GM23338 (cell line): ENCODE data around the gene FAM120A. TPM values are rescaled to one million over a fixed set of nuclear protein-coding genes. Genes with fewer than 3 reads are reported as not detected.

Experiments used
- ATAC-seq: fragments of 200-7000 bp; cut with Tn5 transposase; 3 replicates; pipeline ENCODE4 v1.9.1; 2020
- DNase-seq: peaks from one replicate; pipeline ENCODE4 v3.0.0-alpha.2; 2015; ENCODE audit warnings: low spot score
- H2AFZ ChIP-seq: fragments of 200-600 bp; sonication (generic); 2 replicates; pipeline ENCODE4 v1.8.0; 2016; ENCODE audit warnings: antibody characterized with exemption, mild to moderate bottlenecking, moderate library complexity
- H3F3A ChIP-seq: fragments of 200-600 bp; sonication (generic); replicated peaks from 2 replicates; pipeline ENCODE4 v1.8.0; 2017; ENCODE audit warnings: antibody characterized with exemption, mixed run types, low read depth
- H3K27ac ChIP-seq: fragments of 200-600 bp; sonication (generic); 2 replicates; pipeline ENCODE4 v1.6.1; 2016; ENCODE audit warnings: low read depth
- H3K27me3 ChIP-seq: fragments of 200-600 bp; sonication (generic); 2 replicates; pipeline ENCODE4 v1.8.0; 2016; ENCODE audit warnings: mild to moderate bottlenecking, mixed run types, moderate library complexity; ENCODE audit not compliant: insufficient read depth
- H3K36me3 ChIP-seq: fragments of 200-600 bp; sonication (generic); 2 replicates; pipeline ENCODE4 v1.8.0; 2016; ENCODE audit warnings: mild to moderate bottlenecking; ENCODE audit not compliant: insufficient read depth
- H3K4me1 ChIP-seq: fragments of 200-600 bp; sonication (generic); 2 replicates; pipeline ENCODE4 v1.8.0; 2016; ENCODE audit warnings: mild to moderate bottlenecking, moderate library complexity; ENCODE audit not compliant: insufficient read depth
- H3K4me2 ChIP-seq: fragments of 200-600 bp; sonication (generic); 2 replicates; pipeline ENCODE4 v1.7.1; 2017; ENCODE audit warnings: mixed run types
- H3K4me3 ChIP-seq: fragments of 200-600 bp; sonication (generic); 2 replicates; pipeline ENCODE4 v1.6.1; 2016; ENCODE audit warnings: mixed run types
- H3K79me2 ChIP-seq: fragments of 200-600 bp; sonication (generic); replicated peaks from 2 replicates; pipeline ENCODE4 v1.8.0; 2017; ENCODE audit warnings: mild to moderate bottlenecking; ENCODE audit not compliant: insufficient read depth
- H3K9me2 ChIP-seq: fragments of 200-600 bp; sonication (generic); 2 replicates; pipeline ENCODE4 v1.8.0; 2017; ENCODE audit not compliant: insufficient read depth
- H4K20me1 ChIP-seq: fragments of 200-600 bp; sonication (generic); replicated peaks from 2 replicates; pipeline ENCODE4 v1.8.0; 2017; ENCODE audit warnings: mild to moderate bottlenecking; ENCODE audit not compliant: insufficient read depth
- H3K27ac Mint-ChIP-seq: 2 replicates; pipeline ENCODE4 v1.8.0; 2020; ENCODE audit warnings: inconsistent platforms, mild to moderate bottlenecking, moderate library complexity, mixed read lengths
- H3K27me3 Mint-ChIP-seq: 3 replicates; pipeline ENCODE4 v1.8.0; 2022; ENCODE audit warnings: low read depth, mild to moderate bottlenecking, moderate library complexity, mixed read lengths, inconsistent platforms; ENCODE audit not compliant: insufficient read depth, poor library complexity
- H3K36me3 Mint-ChIP-seq: 3 replicates; pipeline ENCODE4 v1.8.0; 2021; ENCODE audit warnings: low read depth, mild to moderate bottlenecking, inconsistent platforms, moderate library complexity, mixed read lengths
- H3K4me1 Mint-ChIP-seq: 3 replicates; pipeline ENCODE4 v1.8.0; 2020; ENCODE audit warnings: mild to moderate bottlenecking, inconsistent platforms, mixed read lengths
- H3K4me3 Mint-ChIP-seq: 3 replicates; pipeline ENCODE4 v1.8.0; 2021; ENCODE audit warnings: moderate library complexity, mild to moderate bottlenecking, inconsistent platforms, mixed read lengths
- H3K9me3 Mint-ChIP-seq: 3 replicates; pipeline ENCODE4 v1.8.0; 2020; ENCODE audit warnings: moderate library complexity, mild to moderate bottlenecking, inconsistent platforms, mixed read lengths
- CREB1 ChIP-seq: fragments of 250-450 bp; sonication (Bioruptor Pico); IDR thresholded peaks from 2 replicates; pipeline ENCODE4 v1.5.0; 2020; ENCODE audit warnings: low read depth, mild to moderate bottlenecking, moderate library complexity
- EZH2 ChIP-seq: fragments of 200-600 bp; sonication (generic); IDR thresholded peaks from one replicate; pipeline ENCODE4 v1.8.0; 2017; ENCODE audit warnings: antibody characterized with exemption, mild to moderate bottlenecking, low read depth; ENCODE audit not compliant: unreplicated experiment
- EZH2phosphoT487 ChIP-seq: fragments of 200-600 bp; sonication (generic); IDR thresholded peaks from one replicate; pipeline ENCODE4 v1.8.1; 2018; ENCODE audit warnings: antibody characterized with exemption; ENCODE audit not compliant: unreplicated experiment
- JUNB ChIP-seq: IDR thresholded peaks from one replicate; pipeline ENCODE4 v1.6.1; 2016; ENCODE audit warnings: antibody characterized with exemption; ENCODE audit not compliant: unreplicated experiment
- NANOG ChIP-seq: IDR thresholded peaks from 2 replicates; pipeline ENCODE4 v1.6.1; 2016; ENCODE audit warnings: antibody characterized with exemption, borderline replicate concordance
- POLR2AphosphoS5 ChIP-seq: IDR thresholded peaks from 2 replicates; pipeline ENCODE4 v1.6.1; 2016; ENCODE audit warnings: antibody characterized with exemption, low read depth
- STAT1 ChIP-seq: IDR thresholded peaks from one replicate; pipeline ENCODE4 v1.6.1; 2016; ENCODE audit warnings: antibody characterized with exemption; ENCODE audit not compliant: unreplicated experiment
- ZNF114 ChIP-seq: fragments of 250-450 bp; sonication (Bioruptor Pico); IDR thresholded peaks from 2 replicates; pipeline ENCODE4 v1.5.0; 2020; ENCODE audit warnings: mild to moderate bottlenecking, moderate library complexity
- polyA plus RNA-seq: library from polyadenylated mRNA; unstranded; fragments of >200 nt; fragmentation: Nextera tagmentation; extraction: Ambion mirVana; gene quantifications from 2 replicates; pipeline ENCODE4 v1.2.1, GENCODE V29; 2016
- total RNA-seq: library from RNA; depleted of rRNA; stranded (reverse); fragments of >200 nt; shearing (Covaris generic); gene quantifications from 2 replicates; pipeline ENCODE4 v1.2.3, GENCODE V29; 2014
- TF ChIP-seq, protein P1 (sequence below): IDR thresholded peaks from one replicate; pipeline ENCODE4 v1.6.1; 2018; ENCODE audit warnings: antibody characterized with exemption; ENCODE audit not compliant: unreplicated experiment
- TF ChIP-seq, protein P2 (sequence below): fragments of 250-450 bp; sonication (Bioruptor Pico); IDR thresholded peaks from 2 replicates; pipeline ENCODE4 v1.5.0; 2020; ENCODE audit warnings: mild to moderate bottlenecking, moderate library complexity
- TF ChIP-seq, protein P3 (sequence below), 2 experiments: fragments of 200-600 bp in 1 of 2; sonication (generic) in 1 of 2; conservative IDR thresholded peaks; 2 replicates each; pipeline versions ENCODE4 v1.5.1 to v1.6.1; 2016 to 2017; ENCODE audit warnings: antibody characterized with exemption in 2 of 2, low read depth in 2 of 2, mild to moderate bottlenecking in 2 of 2, moderate library complexity in 1 of 2

FAM120A gene
- total and polyA plus RNA-seq, 2 experiments from 2014 or later = 28.2 to 52.5 TPM

DNA sequence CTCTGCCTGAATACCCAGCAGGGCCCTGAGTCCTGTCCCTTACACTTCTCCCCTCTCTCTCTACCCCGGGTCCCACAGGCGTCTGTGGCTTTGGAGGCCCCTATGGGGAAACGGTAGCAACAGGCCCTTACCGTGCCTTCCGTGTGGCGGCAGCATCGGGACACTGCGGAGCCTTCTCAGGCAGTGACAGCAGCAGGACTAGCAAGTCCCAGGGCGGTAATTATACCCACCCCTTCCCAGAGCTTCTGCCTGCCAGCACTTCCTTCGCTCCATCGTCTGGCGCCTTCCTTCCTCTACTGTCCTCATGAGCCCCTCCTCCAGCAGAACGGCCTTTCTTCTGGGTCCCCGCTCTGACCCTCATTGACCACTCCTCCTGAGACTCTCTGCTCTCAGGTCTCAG lies 107.0 kb downstream of the FAM120A start:
- Histone ChIP-seq H2AFZ (no peak overlapping the region), H3K79me2 (no peaks in the 10 kb centered on the region), H3K9me2 (no peaks in the 10 kb centered on the region), H3K4me1 (peaks cover 11% of the 10 kb centered on the region; the same call in 1 of the 2 replicates), H3F3A (no peaks in the 10 kb centered on the region; the same call in 1 of the 2 replicates), H4K20me1 (peaks cover 6% of the 10 kb centered on the region), H3K36me3 (peaks cover 34% of the 10 kb centered on the region), H3K27me3 (no peaks in the 10 kb centered on the region), H3K27ac (no peak overlapping the region), H3K4me3 (no peak overlapping the region), H3K4me2 (no peak overlapping the region)
- Mint-ChIP-seq H3K36me3 (peaks cover 60% of the 10 kb centered on the region), H3K9me3 (no peaks in the 10 kb centered on the region), H3K4me1 (peaks cover 10% of the 10 kb centered on the region; the same call in 2 of the 3 replicates), H3K4me3 (no peak overlapping the region), H3K27ac (no peak overlapping the region), H3K27me3 (peaks cover 9% of the 10 kb centered on the region)
- TF ChIP-seq POLR2AphosphoS5 (no peak), EZH2 (no peak), NANOG (no peak), EZH2phosphoT487 (no peak), JUNB (no peak), ZNF114 (CRISPR knock-in tag) (no peak), STAT1 (no peak), CREB1 (CRISPR knock-in tag) (no peak)
- TF ChIP-seq, protein P1, sequence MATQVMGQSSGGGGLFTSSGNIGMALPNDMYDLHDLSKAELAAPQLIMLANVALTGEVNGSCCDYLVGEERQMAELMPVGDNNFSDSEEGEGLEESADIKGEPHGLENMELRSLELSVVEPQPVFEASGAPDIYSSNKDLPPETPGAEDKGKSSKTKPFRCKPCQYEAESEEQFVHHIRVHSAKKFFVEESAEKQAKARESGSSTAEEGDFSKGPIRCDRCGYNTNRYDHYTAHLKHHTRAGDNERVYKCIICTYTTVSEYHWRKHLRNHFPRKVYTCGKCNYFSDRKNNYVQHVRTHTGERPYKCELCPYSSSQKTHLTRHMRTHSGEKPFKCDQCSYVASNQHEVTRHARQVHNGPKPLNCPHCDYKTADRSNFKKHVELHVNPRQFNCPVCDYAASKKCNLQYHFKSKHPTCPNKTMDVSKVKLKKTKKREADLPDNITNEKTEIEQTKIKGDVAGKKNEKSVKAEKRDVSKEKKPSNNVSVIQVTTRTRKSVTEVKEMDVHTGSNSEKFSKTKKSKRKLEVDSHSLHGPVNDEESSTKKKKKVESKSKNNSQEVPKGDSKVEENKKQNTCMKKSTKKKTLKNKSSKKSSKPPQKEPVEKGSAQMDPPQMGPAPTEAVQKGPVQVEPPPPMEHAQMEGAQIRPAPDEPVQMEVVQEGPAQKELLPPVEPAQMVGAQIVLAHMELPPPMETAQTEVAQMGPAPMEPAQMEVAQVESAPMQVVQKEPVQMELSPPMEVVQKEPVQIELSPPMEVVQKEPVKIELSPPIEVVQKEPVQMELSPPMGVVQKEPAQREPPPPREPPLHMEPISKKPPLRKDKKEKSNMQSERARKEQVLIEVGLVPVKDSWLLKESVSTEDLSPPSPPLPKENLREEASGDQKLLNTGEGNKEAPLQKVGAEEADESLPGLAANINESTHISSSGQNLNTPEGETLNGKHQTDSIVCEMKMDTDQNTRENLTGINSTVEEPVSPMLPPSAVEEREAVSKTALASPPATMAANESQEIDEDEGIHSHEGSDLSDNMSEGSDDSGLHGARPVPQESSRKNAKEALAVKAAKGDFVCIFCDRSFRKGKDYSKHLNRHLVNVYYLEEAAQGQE = no peak
- TF ChIP-seq, protein P2, sequence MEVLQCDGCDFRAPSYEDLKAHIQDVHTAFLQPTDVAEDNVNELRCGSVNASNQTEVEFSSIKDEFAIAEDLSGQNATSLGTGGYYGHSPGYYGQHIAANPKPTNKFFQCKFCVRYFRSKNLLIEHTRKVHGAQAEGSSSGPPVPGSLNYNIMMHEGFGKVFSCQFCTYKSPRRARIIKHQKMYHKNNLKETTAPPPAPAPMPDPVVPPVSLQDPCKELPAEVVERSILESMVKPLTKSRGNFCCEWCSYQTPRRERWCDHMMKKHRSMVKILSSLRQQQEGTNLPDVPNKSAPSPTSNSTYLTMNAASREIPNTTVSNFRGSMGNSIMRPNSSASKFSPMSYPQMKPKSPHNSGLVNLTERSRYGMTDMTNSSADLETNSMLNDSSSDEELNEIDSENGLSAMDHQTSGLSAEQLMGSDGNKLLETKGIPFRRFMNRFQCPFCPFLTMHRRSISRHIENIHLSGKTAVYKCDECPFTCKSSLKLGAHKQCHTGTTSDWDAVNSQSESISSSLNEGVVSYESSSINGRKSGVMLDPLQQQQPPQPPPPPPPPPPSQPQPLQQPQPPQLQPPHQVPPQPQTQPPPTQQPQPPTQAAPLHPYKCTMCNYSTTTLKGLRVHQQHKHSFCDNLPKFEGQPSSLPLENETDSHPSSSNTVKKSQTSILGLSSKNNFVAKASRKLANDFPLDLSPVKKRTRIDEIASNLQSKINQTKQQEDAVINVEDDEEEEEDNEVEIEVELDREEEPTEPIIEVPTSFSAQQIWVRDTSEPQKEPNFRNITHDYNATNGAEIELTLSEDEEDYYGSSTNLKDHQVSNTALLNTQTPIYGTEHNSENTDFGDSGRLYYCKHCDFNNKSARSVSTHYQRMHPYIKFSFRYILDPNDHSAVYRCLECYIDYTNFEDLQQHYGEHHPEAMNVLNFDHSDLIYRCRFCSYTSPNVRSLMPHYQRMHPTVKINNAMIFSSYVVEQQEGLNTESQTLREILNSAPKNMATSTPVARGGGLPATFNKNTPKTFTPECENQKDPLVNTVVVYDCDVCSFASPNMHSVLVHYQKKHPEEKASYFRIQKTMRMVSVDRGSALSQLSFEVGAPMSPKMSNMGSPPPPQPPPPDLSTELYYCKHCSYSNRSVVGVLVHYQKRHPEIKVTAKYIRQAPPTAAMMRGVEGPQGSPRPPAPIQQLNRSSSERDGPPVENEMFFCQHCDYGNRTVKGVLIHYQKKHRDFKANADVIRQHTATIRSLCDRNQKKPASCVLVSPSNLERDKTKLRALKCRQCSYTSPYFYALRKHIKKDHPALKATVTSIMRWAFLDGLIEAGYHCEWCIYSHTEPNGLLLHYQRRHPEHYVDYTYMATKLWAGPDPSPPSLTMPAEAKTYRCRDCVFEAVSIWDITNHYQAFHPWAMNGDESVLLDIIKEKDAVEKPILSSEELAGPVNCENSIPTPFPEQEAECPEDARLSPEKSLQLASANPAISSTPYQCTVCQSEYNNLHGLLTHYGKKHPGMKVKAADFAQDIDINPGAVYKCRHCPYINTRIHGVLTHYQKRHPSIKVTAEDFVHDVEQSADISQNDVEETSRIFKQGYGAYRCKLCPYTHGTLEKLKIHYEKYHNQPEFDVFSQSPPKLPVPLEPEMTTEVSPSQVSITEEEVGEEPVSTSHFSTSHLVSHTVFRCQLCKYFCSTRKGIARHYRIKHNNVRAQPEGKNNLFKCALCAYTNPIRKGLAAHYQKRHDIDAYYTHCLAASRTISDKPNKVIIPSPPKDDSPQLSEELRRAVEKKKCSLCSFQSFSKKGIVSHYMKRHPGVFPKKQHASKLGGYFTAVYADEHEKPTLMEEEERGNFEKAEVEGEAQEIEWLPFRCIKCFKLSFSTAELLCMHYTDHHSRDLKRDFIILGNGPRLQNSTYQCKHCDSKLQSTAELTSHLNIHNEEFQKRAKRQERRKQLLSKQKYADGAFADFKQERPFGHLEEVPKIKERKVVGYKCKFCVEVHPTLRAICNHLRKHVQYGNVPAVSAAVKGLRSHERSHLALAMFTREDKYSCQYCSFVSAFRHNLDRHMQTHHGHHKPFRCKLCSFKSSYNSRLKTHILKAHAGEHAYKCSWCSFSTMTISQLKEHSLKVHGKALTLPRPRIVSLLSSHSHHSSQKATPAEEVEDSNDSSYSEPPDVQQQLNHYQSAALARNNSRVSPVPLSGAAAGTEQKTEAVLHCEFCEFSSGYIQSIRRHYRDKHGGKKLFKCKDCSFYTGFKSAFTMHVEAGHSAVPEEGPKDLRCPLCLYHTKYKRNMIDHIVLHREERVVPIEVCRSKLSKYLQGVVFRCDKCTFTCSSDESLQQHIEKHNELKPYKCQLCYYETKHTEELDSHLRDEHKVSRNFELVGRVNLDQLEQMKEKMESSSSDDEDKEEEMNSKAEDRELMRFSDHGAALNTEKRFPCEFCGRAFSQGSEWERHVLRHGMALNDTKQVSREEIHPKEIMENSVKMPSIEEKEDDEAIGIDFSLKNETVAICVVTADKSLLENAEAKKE (CRISPR knock-in tag) = no peak
- TF ChIP-seq, protein P3, sequence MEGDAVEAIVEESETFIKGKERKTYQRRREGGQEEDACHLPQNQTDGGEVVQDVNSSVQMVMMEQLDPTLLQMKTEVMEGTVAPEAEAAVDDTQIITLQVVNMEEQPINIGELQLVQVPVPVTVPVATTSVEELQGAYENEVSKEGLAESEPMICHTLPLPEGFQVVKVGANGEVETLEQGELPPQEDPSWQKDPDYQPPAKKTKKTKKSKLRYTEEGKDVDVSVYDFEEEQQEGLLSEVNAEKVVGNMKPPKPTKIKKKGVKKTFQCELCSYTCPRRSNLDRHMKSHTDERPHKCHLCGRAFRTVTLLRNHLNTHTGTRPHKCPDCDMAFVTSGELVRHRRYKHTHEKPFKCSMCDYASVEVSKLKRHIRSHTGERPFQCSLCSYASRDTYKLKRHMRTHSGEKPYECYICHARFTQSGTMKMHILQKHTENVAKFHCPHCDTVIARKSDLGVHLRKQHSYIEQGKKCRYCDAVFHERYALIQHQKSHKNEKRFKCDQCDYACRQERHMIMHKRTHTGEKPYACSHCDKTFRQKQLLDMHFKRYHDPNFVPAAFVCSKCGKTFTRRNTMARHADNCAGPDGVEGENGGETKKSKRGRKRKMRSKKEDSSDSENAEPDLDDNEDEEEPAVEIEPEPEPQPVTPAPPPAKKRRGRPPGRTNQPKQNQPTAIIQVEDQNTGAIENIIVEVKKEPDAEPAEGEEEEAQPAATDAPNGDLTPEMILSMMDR (conservative IDR thresholded peaks at IDR 0.05; ENCODE audit: low read depth in 2 of 2) = no peak
- no peak for DNase-seq
- ATAC-seq = no peak
